Hepatocyte (in vitro differentiated cells): ENCODE measurements around the gene DDX4. TPM values are rescaled to one million over a fixed set of nuclear protein-coding genes. Genes with fewer than 3 reads are reported as not detected.

Experiments used
- DNase-seq: peaks from one replicate; pipeline ENCODE4 v3.0.0-alpha.2; 2016; ENCODE audit warnings: low spot score
- H2AFZ ChIP-seq: fragments of 200-600 bp; sonication (generic); 2 replicates; pipeline ENCODE4 v1.6.0; 2016; ENCODE audit warnings: antibody characterized with exemption, mild to moderate bottlenecking
- H3K27ac ChIP-seq: fragments of 200-600 bp; sonication (generic); 2 replicates; pipeline ENCODE4 v1.5.1; 2016; ENCODE audit warnings: mild to moderate bottlenecking
- H3K27me3 ChIP-seq: fragments of 200-600 bp; sonication (generic); 2 replicates; pipeline ENCODE4 v1.6.1; 2016
- H3K36me3 ChIP-seq: fragments of 200-600 bp; sonication (generic); replicated peaks from 2 replicates; pipeline ENCODE4 v1.5.1; 2016; ENCODE audit warnings: low read depth; ENCODE audit not compliant: insufficient read depth
- H3K4me1 ChIP-seq: fragments of 200-600 bp; sonication (generic); 2 replicates; pipeline ENCODE4 v1.5.1; 2016; ENCODE audit warnings: mild to moderate bottlenecking, moderate library complexity; ENCODE audit not compliant: insufficient read depth
- H3K4me2 ChIP-seq: fragments of 200-600 bp; sonication (generic); 2 replicates; pipeline ENCODE4 v1.6.0; 2016
- H3K4me3 ChIP-seq: fragments of 200-600 bp; sonication (generic); 2 replicates; pipeline ENCODE4 v1.5.1; 2016; ENCODE audit warnings: mild to moderate bottlenecking
- H3K79me2 ChIP-seq: fragments of 200-600 bp; sonication (generic); 2 replicates; pipeline ENCODE4 v1.6.0; 2017; ENCODE audit warnings: mild to moderate bottlenecking
- H3K9me2 ChIP-seq: fragments of 200-600 bp; sonication (generic); replicated peaks from 2 replicates; pipeline ENCODE4 v1.6.0; 2017; ENCODE audit warnings: mild to moderate bottlenecking; ENCODE audit not compliant: insufficient read depth
- H3K9me3 ChIP-seq: fragments of 200-600 bp; sonication (generic); 2 replicates; pipeline ENCODE4 v1.5.1; 2016; ENCODE audit warnings: low read depth, mild to moderate bottlenecking
- H4K20me1 ChIP-seq: fragments of 200-600 bp; sonication (generic); 2 replicates; pipeline ENCODE4 v1.6.0; 2016; ENCODE audit warnings: mild to moderate bottlenecking; ENCODE audit not compliant: insufficient read depth, poor library complexity, severe bottlenecking
- CTCF ChIP-seq: fragments of 200-600 bp; sonication (generic); IDR thresholded peaks from 2 replicates; pipeline ENCODE4 v1.5.1; 2016; ENCODE audit warnings: antibody characterized with exemption, mild to moderate bottlenecking; ENCODE audit not compliant: poor library complexity
- EZH2 ChIP-seq: fragments of 200-600 bp; sonication (generic); IDR thresholded peaks from 2 replicates; pipeline ENCODE4 v1.6.1; 2016; ENCODE audit warnings: antibody characterized with exemption, mild to moderate bottlenecking, borderline replicate concordance
- EZH2phosphoT487 ChIP-seq: fragments of 200-600 bp; sonication (generic); IDR thresholded peaks from one replicate; pipeline ENCODE4 v1.6.1; 2018; ENCODE audit warnings: antibody characterized with exemption, mild to moderate bottlenecking, low read depth, moderate library complexity; ENCODE audit not compliant: unreplicated experiment, severe bottlenecking
- WGBS: methylation state at CpG from one replicate; pipeline ENCODE4 v1.1.6; 2016; ENCODE audit warnings: low lambda C conversion rate; ENCODE audit errors: missing lambda C conversion rate; 5-methylcytosine and 5-hydroxymethylcytosine counted together
- polyA plus RNA-seq: library from polyadenylated mRNA; unstranded; fragments of >200 nt; fragmentation: Nextera tagmentation; extraction: Ambion mirVana; gene quantifications from 2 replicates; pipeline ENCODE4 v1.2.1, GENCODE V29; 2016
- total RNA-seq: library from RNA; depleted of rRNA; stranded (reverse); fragments of >200 nt; gene quantifications from 2 replicates; pipeline ENCODE4 v1.2.3, GENCODE V29; 2014

The DDX4 gene
- total and polyA plus RNA-seq, 2 experiments from 2014 or later: 0.17 TPM; not detected in 1

GRCh38 chr5:55750063-55750462, 12.2 kb downstream of the DDX4 start:
- Histone ChIP-seq H3K4me3 (no peak overlapping the region), H3K79me2 (no peaks in the 10 kb centered on the region), H3K9me2 (no peaks in the 10 kb centered on the region), H4K20me1 (no peaks in the 10 kb centered on the region), H3K4me2 (no peak overlapping the region), H2AFZ (no peak overlapping the region), H3K4me1 (no peaks in the 10 kb centered on the region), H3K27me3 (no peaks in the 10 kb centered on the region), H3K9me3 (no peaks in the 10 kb centered on the region), H3K27ac (no peak overlapping the region), H3K36me3 (no peaks in the 10 kb centered on the region)
- 66% methylated on average over 3 of the region's 3 CpGs for WGBS
- no peak for TF ChIP-seq CTCF
- no peak for TF ChIP-seq EZH2phosphoT487
- TF ChIP-seq EZH2: no peak
- no peak for DNase-seq

- no peak overlapping the region for H3K27ac ChIP-seq
- 93% methylated on average over 3 of the region's 3 CpGs for WGBS
- no peaks in the 10 kb centered on the region for H3K27me3 ChIP-seq
Measured at GRCh38 chr5:55750499-55750898, 12.6 kb downstream of the DDX4 start.

GRCh38 chr5:55758231-55758630, 20.4 kb downstream of the DDX4 start:
- H2AFZ ChIP-seq: no peak overlapping the region

More at GRCh38 chr5:55750499-55750898, 12.6 kb downstream of the DDX4 start:
- Histone ChIP-seq H2AFZ (no peak overlapping the region), H3K9me2 (no peaks in the 10 kb centered on the region), H3K79me2 (no peaks in the 10 kb centered on the region), H3K4me1 (no peaks in the 10 kb centered on the region), H3K36me3 (no peaks in the 10 kb centered on the region), H3K4me2 (no peak overlapping the region), H4K20me1 (no peaks in the 10 kb centered on the region), H3K4me3 (no peak overlapping the region), H3K9me3 (no peaks in the 10 kb centered on the region)
- DNase-seq: no peak
- TF ChIP-seq CTCF: no peak
- TF ChIP-seq EZH2phosphoT487: no peak
- TF ChIP-seq EZH2: no peak

More at GRCh38 chr5:55758231-55758630, 20.4 kb downstream of the DDX4 start:
- Histone ChIP-seq H3K4me2 (no peak overlapping the region), H3K9me2 (no peaks in the 10 kb centered on the region), H3K36me3 (no peaks in the 10 kb centered on the region), H3K9me3 (no peaks in the 10 kb centered on the region), H3K27ac (no peak overlapping the region), H3K27me3 (no peaks in the 10 kb centered on the region), H3K4me1 (no peaks in the 10 kb centered on the region), H3K4me3 (no peak overlapping the region), H3K79me2 (no peaks in the 10 kb centered on the region), H4K20me1 (no peaks in the 10 kb centered on the region)
- WGBS: 96% methylated on average over 1 of the region's 1 CpG
- TF ChIP-seq EZH2phosphoT487 (no peak), EZH2 (no peak), CTCF (no peak)
- DNase-seq: no peak
